ENCODE results near the gene CDC23. TPM values are rescaled to one million over a fixed set of nuclear protein-coding genes. Genes with fewer than 3 reads are reported as not detected.
A peak's percentile ranks its signal among the peaks of the same experiment; 100 is the strongest.

The CDC23 gene
- total and polyA plus RNA-seq, 2 of the 8 experiments (the other 6 are each of a cell fraction or from before 2014, with no cell fraction given), result 32.6 to 45.7 TPM

DNA sequence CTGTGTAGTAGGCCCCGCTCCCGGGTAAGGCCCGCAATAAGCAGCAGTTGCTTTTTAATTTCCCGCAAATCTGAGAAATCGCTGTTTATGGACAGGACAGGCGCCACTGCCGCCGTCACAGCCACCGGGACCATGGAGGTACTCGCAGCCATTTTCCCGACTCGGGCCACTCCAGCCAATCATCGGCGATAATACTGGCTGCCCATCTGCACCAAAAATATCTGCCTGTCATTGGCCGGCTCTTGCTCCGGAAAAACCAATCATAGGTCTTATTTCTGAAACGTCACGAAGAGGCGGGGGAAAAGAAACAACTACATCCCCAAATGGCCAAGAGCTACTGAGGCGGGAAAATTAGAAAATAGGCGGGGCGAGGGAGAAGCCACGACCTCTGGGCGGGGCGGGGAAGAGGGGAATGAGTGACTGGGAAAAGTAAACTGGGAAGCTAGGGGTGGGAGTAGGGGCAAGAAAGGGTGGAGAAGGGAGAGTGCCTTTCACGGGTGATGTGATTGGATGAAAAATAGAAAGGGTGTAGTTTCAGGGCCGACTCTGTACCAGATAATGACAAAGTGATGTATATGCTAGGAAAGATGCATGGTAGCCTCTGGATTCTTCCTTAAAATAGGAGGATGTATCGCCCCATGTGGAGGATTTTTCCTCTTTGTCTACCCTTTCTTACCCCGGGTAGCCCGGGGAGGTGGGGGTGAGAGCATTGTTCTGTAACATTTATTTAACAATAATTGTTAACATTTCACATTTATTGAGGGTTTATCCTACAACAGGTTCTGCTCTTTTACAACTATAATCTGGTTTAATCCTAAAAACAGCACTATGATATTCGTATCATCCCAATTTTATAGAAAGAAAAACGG lies at the start of gene CDC23 (continued):
- TF ChIP-seq EP300 (IDR thresholded peaks at IDR 0.05; ENCODE audit: borderline replicate concordance in 1 of 2, low read depth in 2 of 2, low read length in 2 of 2) (no peak), BRCA1 (IDR thresholded peaks at IDR 0.05; ENCODE audit: low read depth, low read length) (no peak), KDM5A (IDR thresholded peaks at IDR 0.05; ENCODE audit: low read length) (peak; percentile 98), SP4 (IDR thresholded peaks at IDR 0.05; ENCODE audit: low read length) (peak; percentile 38; the same call in 1 of the 2 replicates), YY1 (IDR thresholded peaks at IDR 0.05; ENCODE audit: low read depth, low read length) (peak; percentile 96), RFX5 (IDR thresholded peaks at IDR 0.05; ENCODE audit: borderline replicate concordance, low read depth, low read length) (no peak), SP2 (IDR thresholded peaks at IDR 0.05; ENCODE audit: low read length) (peak; percentile 22; the same call in 1 of the 2 replicates), ZNF274 (IDR thresholded peaks at IDR 0.05; ENCODE audit: borderline replicate concordance, extremely low read depth, low read length) (no peak), POLR2AphosphoS5 (IDR thresholded peaks at IDR 0.05; ENCODE audit: low read depth, low read length) (peak; percentile 86), HDAC2 (IDR thresholded peaks at IDR 0.05; ENCODE audit: borderline replicate concordance in 1 of 2, low read depth in 2 of 2, low read length in 2 of 2) (no peak; a peak in 2 of 4 replicates)
- TF ChIP-seq, protein P1, sequence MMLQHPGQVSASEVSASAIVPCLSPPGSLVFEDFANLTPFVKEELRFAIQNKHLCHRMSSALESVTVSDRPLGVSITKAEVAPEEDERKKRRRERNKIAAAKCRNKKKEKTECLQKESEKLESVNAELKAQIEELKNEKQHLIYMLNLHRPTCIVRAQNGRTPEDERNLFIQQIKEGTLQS (IDR thresholded peaks at IDR 0.05; ENCODE audit: insufficient read depth, low read depth, low read length), result no peak
